ENCODE measurements around the gene FOXN3.
"Not testable (repeated sequence)": the region's sequence is repeated elsewhere in the genome, so short reads cannot be mapped to it uniquely, and the experiment has no call there.

Gene FOXN3

GRCh38 chr14:89111232-89111631, 305.8 kb downstream of the FOXN3 start:
- not testable (repeated sequence) for DNase-seq

DNA sequence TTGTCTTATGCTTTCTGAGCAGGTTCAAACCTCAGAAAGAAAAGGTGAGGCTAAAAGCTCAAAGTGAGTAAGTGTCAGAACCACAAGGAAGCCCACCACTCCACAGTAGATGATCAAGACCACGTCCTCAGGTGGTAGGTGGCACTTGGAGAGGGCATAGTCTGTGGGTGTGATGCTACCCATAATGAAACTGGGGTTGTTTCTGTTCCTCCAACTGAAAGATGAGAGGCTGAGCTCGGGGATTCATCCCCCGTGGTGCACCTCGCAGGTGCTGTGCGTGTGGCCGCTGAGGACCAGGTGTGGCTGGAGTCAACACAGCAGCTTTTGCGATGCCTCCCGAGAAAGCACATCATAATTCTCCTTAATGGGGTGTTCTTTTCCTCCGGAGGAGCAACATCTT, 306.9 kb downstream of the FOXN3 start:
- DNase-seq: no peak

DNA sequence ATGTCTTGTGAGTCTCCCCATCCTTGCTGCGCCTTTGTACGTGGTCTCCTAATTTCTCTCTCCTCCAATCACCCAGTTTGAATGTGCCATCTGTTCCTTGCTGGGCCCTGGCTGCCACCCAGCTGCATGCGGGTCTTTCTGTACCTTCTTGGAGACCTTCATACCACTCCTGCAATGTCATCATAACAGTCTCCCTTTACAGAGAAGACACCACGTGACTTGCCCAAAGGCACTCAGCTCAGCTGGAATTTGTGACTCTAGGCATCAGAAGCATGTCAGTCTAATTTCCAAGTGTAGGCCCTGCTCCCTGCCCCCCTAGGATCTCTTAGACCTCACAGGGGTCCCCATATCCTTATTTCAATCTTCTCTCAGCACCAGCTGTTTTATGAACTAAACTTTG, 308.4 kb downstream of the FOXN3 start:
- no peak for DNase-seq

DNA sequence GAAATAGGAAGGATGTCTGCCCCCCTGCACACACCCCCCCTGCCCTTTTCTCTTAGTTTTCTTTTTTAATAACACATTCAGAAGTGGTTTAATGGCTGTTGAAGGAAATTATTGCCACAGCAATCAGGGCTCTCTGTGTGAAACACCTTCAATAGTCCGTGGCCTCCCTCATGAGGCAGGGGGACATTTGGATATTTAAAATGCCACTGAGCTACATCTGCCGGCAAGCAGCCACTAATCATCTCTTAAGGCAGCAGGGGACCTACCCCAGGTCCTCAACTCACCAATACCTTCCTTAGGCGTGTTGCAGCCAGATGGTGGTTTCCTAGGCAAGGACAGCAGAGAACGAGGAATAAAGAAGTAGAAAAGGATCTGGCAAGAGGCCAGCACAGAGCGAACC, 309.4 kb downstream of the FOXN3 start:
- DNase-seq: no peak
